Liver (tissue), 9 donors: Measurements from ENCODE around the gene RIMBP2. TPM values are rescaled to one million over a fixed set of nuclear protein-coding genes. Genes with fewer than 3 reads are reported as not detected.

Experiments used
- DNase-seq: peaks from one replicate; pipeline ENCODE4 v3.0.0-alpha.2; 2017; ENCODE audit warnings: low spot score
- H3K27ac ChIP-seq, 2 donors: one replicate each; pipeline ENCODE4 v1.7.0; 2013; ENCODE audit warnings: inconsistent platforms in 2 of 2, low read length in 2 of 2, control low read depth in 1 of 2, low read depth in 1 of 2, mild to moderate bottlenecking in 1 of 2
- H3K27me3 ChIP-seq, 4 donors: one replicate each; pipeline versions ENCODE4 v1.6.1 to v1.7.0; 2013; ENCODE audit warnings: low read length in 3 of 4, inconsistent platforms in 1 of 4, mild to moderate bottlenecking in 1 of 4, moderate library complexity in 1 of 4; ENCODE audit not compliant: control insufficient read depth in 4 of 4, insufficient read depth in 4 of 4
- H3K36me3 ChIP-seq, 4 donors: one replicate each; pipeline versions ENCODE4 v1.6.1 to v1.7.0; 2013; ENCODE audit warnings: low read length in 3 of 4, mild to moderate bottlenecking in 3 of 4, low read depth in 1 of 4, moderate library complexity in 1 of 4; ENCODE audit not compliant: control insufficient read depth in 4 of 4, insufficient read depth in 3 of 4
- H3K4me1 ChIP-seq, 4 donors: one replicate each; pipeline versions ENCODE4 v1.6.1 to v1.7.0; 2013; ENCODE audit warnings: low read length in 3 of 4, mild to moderate bottlenecking in 3 of 4, moderate library complexity in 1 of 4; ENCODE audit not compliant: control insufficient read depth in 4 of 4, insufficient read depth in 4 of 4
- H3K4me3 ChIP-seq, 3 donors: one replicate each; pipeline versions ENCODE4 v1.6.1 to v1.7.0; 2013; ENCODE audit warnings: low read length in 3 of 3, control low read depth in 1 of 3, low read depth in 1 of 3, mild to moderate bottlenecking in 1 of 3
- H3K9ac ChIP-seq, 2 donors: one replicate each; pipeline ENCODE4 v1.7.0; 2013; ENCODE audit warnings: low read length in 2 of 2, mild to moderate bottlenecking in 2 of 2, moderate library complexity in 2 of 2, control low read depth in 1 of 2, low read depth in 1 of 2
- H3K9me3 ChIP-seq, 4 donors: one replicate each; pipeline versions ENCODE4 v1.6.1 to v1.7.0; 2013; ENCODE audit warnings: low read length in 3 of 4; ENCODE audit not compliant: control insufficient read depth in 4 of 4
- EGR1 ChIP-seq, 2 donors: IDR thresholded peaks; 2 replicates each; pipeline ENCODE4 v1.6.1; 2016 to 2018; ENCODE audit warnings: antibody characterized with exemption in 2 of 2, low read depth in 2 of 2
- FOXA2 ChIP-seq: IDR thresholded peaks from 2 replicates; pipeline ENCODE4 v1.6.1; 2016; ENCODE audit warnings: antibody characterized with exemption
- GABPA ChIP-seq, 2 donors: IDR thresholded peaks in 1 of 2; conservative IDR thresholded peaks in 1 of 2; 2 replicates each; pipeline ENCODE4 v1.6.1; 2016; ENCODE audit warnings: antibody characterized with exemption in 2 of 2, mild to moderate bottlenecking in 1 of 2, moderate library complexity in 1 of 2
- HNF4G ChIP-seq: IDR thresholded peaks from 2 replicates; pipeline ENCODE4 v1.6.1; 2016; ENCODE audit warnings: antibody characterized with exemption
- MAX ChIP-seq: IDR thresholded peaks from 2 replicates; pipeline ENCODE4 v1.6.1; 2016; ENCODE audit warnings: antibody characterized with exemption
- NR2F2 ChIP-seq: IDR thresholded peaks from 2 replicates; pipeline ENCODE4 v1.6.1; 2016; ENCODE audit warnings: antibody characterized with exemption
- RAD21 ChIP-seq, 2 donors: IDR thresholded peaks; 2 replicates each; pipeline ENCODE4 v1.6.1; 2016; ENCODE audit warnings: antibody characterized with exemption in 2 of 2, mild to moderate bottlenecking in 2 of 2
- RXRA ChIP-seq, 2 donors: IDR thresholded peaks; 2 replicates each; pipeline ENCODE4 v1.6.1; 2017 to 2018; ENCODE audit warnings: antibody characterized with exemption in 2 of 2, mild to moderate bottlenecking in 1 of 2
- SP1 ChIP-seq: IDR thresholded peaks from 2 replicates; pipeline ENCODE4 v1.6.1; 2018; ENCODE audit warnings: antibody characterized with exemption, mild to moderate bottlenecking
- TAF1 ChIP-seq: conservative IDR thresholded peaks from 2 replicates; pipeline ENCODE4 v1.6.1; 2016; ENCODE audit warnings: antibody characterized with exemption, mild to moderate bottlenecking
- YY1 ChIP-seq: IDR thresholded peaks from 2 replicates; pipeline ENCODE4 v1.6.1; 2016; ENCODE audit warnings: antibody characterized with exemption, mild to moderate bottlenecking
- WGBS: extraction: QIAGEN DNeasy Blood & Tissue Kit; methylation state at CpG from one replicate; pipeline ENCODE4 v1.1.7; 2013; 5-methylcytosine and 5-hydroxymethylcytosine counted together
- polyA plus RNA-seq, 2 donors: library from polyadenylated mRNA; stranded (reverse) in 1 of 2; unstranded in 1 of 2; fragments of 200-250 nt in 1 of 2; fragments of >200 nt in 1 of 2; fragmentation: Nextera tagmentation in 1 of 2; extraction: Ambion mirVana in 1 of 2; gene quantifications; one replicate each; pipeline versions ENCODE4 v1.2.1 to v1.2.3, GENCODE V29; 2013 to 2015
- total RNA-seq, 2 donors: library from RNA; depleted of rRNA; stranded (reverse); fragments of >200 nt; gene quantifications; one replicate each; pipeline ENCODE4 v1.2.3, GENCODE V29; 2014
- TF ChIP-seq, protein P1 (sequence below): IDR thresholded peaks from 2 replicates; pipeline ENCODE4 v1.6.1; 2016; ENCODE audit warnings: antibody characterized with exemption, mild to moderate bottlenecking
- TF ChIP-seq, protein P2 (sequence below): IDR thresholded peaks from 2 replicates; pipeline ENCODE4 v1.6.1; 2016; ENCODE audit warnings: antibody characterized with exemption
- TF ChIP-seq, protein P3 (sequence below): IDR thresholded peaks from 2 replicates; pipeline ENCODE4 v1.6.1; 2016; ENCODE audit warnings: antibody characterized with exemption
- TF ChIP-seq, protein P4 (sequence below): fragments of 150-350 bp; IDR thresholded peaks from 2 replicates; pipeline ENCODE4 v1.5.1; 2017; ENCODE audit warnings: improper control_type of control experiment, low read depth, low read length; ENCODE audit not compliant: missing input control
- donor health status: healthy.
- donor health status: healthy.
- donor health status: healthy.
- donor health status: healthy.
- donor health status: healthy.

The RIMBP2 gene
- total and polyA plus RNA-seq, 4 donors, result 0.01 to 0.17 (median 0.09) TPM; not detected in 1

DNA sequence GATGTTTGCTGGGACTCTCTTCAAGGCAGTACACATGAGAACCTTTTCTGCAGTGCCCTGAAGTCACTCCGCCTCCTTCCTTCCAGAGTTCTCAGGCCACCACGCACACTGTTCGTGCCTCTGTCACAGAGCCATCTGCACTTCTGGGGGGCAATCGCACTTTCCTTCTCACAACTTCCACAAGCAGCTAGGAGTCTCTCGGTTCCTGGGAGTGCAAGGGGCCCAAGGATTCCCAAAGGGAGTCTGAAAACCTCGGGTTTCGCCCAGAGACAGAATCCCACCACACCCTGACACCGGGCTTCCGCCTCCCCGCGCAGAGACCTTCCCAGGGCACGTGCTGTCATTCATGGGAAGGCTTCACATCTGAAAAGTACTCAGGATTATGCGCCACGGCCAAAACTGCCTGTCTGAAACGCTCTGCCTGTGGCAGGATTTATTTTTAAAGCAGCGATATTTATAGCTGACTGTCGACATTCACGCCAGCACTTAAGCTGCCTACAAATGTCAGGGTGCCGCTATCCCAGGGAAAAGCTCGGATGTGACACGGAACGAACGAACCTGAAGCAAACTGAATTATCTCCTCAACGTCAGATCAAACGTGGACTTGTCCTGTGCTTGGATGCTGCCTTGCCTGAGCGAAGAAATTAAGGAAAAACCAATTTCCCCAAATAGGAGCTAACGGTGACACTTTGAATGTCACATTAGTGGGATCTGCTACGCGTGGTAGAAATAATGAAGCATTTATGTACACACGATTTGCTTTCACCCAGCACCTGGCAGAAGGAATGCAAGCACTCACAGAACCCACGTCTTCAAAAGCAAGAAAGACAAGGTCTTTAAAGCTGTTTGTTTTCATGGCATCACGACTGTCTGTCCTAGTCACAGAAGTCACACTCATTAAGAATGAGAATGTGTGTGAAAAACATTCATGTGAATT lies 224.4 kb downstream of the RIMBP2 start (continued):
- TF ChIP-seq YY1 (no peak), RAD21 (IDR thresholded peaks at IDR 0.05) (no peak), EGR1 (IDR thresholded peaks at IDR 0.05; ENCODE audit: low read depth in 2 of 2) (no peak), TAF1 (no peak), GABPA (IDR thresholded peaks at IDR 0.05 in 1 of 2, conservative IDR thresholded peaks at IDR 0.05 in 1 of 2) (no peak)

DNA sequence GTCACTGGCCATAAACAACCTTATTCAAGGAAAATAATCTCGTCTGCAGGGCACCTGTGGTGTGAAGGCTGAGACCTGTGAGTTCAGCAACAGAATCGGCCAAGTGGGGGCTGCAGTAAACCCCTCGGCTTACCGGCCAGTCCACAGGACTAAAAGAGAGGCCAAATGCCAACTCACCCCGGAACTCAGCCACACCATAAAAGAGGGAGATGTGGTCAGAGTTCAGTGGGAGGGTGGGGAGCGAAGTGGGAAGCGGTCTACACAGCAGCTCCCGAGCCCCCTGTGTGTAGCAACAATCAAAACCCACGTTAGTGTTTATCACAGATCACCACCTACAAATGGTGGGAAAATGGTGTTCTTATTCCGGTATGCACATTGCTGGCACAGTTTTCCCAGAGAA lies 225.4 kb downstream of the RIMBP2 start:
- Histone ChIP-seq H3K27ac (no peak overlapping the region), H3K4me1 (no peaks in the 10 kb centered on the region), H3K36me3 (no peaks in the 10 kb centered on the region), H3K4me3 (no peak overlapping the region), H3K9me3 (peaks cover 0 to 6% (median 5%) of the 10 kb centered on the region in 4 donors), H3K27me3 (no peaks in the 10 kb centered on the region), H3K9ac (no peak overlapping the region)
- 57% methylated on average over 10 of the region's 10 CpGs for WGBS
- no peak for DNase-seq
- TF ChIP-seq, protein P1, sequence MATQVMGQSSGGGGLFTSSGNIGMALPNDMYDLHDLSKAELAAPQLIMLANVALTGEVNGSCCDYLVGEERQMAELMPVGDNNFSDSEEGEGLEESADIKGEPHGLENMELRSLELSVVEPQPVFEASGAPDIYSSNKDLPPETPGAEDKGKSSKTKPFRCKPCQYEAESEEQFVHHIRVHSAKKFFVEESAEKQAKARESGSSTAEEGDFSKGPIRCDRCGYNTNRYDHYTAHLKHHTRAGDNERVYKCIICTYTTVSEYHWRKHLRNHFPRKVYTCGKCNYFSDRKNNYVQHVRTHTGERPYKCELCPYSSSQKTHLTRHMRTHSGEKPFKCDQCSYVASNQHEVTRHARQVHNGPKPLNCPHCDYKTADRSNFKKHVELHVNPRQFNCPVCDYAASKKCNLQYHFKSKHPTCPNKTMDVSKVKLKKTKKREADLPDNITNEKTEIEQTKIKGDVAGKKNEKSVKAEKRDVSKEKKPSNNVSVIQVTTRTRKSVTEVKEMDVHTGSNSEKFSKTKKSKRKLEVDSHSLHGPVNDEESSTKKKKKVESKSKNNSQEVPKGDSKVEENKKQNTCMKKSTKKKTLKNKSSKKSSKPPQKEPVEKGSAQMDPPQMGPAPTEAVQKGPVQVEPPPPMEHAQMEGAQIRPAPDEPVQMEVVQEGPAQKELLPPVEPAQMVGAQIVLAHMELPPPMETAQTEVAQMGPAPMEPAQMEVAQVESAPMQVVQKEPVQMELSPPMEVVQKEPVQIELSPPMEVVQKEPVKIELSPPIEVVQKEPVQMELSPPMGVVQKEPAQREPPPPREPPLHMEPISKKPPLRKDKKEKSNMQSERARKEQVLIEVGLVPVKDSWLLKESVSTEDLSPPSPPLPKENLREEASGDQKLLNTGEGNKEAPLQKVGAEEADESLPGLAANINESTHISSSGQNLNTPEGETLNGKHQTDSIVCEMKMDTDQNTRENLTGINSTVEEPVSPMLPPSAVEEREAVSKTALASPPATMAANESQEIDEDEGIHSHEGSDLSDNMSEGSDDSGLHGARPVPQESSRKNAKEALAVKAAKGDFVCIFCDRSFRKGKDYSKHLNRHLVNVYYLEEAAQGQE, result no peak
- TF ChIP-seq, protein P2, sequence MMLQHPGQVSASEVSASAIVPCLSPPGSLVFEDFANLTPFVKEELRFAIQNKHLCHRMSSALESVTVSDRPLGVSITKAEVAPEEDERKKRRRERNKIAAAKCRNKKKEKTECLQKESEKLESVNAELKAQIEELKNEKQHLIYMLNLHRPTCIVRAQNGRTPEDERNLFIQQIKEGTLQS, result no peak
- TF ChIP-seq, protein P3, sequence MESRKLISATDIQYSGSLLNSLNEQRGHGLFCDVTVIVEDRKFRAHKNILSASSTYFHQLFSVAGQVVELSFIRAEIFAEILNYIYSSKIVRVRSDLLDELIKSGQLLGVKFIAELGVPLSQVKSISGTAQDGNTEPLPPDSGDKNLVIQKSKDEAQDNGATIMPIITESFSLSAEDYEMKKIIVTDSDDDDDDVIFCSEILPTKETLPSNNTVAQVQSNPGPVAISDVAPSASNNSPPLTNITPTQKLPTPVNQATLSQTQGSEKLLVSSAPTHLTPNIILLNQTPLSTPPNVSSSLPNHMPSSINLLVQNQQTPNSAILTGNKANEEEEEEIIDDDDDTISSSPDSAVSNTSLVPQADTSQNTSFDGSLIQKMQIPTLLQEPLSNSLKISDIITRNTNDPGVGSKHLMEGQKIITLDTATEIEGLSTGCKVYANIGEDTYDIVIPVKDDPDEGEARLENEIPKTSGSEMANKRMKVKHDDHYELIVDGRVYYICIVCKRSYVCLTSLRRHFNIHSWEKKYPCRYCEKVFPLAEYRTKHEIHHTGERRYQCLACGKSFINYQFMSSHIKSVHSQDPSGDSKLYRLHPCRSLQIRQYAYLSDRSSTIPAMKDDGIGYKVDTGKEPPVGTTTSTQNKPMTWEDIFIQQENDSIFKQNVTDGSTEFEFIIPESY, result no peak
- no peak for TF ChIP-seq SP1
- TF ChIP-seq YY1, result no peak
- TF ChIP-seq HNF4G, result no peak
- TF ChIP-seq, protein P4, sequence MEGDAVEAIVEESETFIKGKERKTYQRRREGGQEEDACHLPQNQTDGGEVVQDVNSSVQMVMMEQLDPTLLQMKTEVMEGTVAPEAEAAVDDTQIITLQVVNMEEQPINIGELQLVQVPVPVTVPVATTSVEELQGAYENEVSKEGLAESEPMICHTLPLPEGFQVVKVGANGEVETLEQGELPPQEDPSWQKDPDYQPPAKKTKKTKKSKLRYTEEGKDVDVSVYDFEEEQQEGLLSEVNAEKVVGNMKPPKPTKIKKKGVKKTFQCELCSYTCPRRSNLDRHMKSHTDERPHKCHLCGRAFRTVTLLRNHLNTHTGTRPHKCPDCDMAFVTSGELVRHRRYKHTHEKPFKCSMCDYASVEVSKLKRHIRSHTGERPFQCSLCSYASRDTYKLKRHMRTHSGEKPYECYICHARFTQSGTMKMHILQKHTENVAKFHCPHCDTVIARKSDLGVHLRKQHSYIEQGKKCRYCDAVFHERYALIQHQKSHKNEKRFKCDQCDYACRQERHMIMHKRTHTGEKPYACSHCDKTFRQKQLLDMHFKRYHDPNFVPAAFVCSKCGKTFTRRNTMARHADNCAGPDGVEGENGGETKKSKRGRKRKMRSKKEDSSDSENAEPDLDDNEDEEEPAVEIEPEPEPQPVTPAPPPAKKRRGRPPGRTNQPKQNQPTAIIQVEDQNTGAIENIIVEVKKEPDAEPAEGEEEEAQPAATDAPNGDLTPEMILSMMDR, result no peak
- no peak for TF ChIP-seq RAD21 (IDR thresholded peaks at IDR 0.05)
- TF ChIP-seq MAX, result no peak
- TF ChIP-seq FOXA2, result no peak
- TF ChIP-seq RXRA (IDR thresholded peaks at IDR 0.05), result no peak
- no peak for TF ChIP-seq NR2F2
- TF ChIP-seq GABPA (IDR thresholded peaks at IDR 0.05 in 1 of 2, conservative IDR thresholded peaks at IDR 0.05 in 1 of 2), result no peak
